AG04449 (cell line): ENCODE measurements around the gene SPANXA1.
"Not testable (repeated sequence)": the region's sequence is repeated elsewhere in the genome, so short reads cannot be mapped to it uniquely, and the experiment has no call there.

ENCODE experiments used
- CTCF ChIA-PET: fragments of 350-600 bp; formaldehyde crosslinking; extraction: SDS; loops from one replicate; lab custom pipeline; 2021; ENCODE audit warnings: antibody characterized with exemption; lab: Yijun Ruan, JAX
- POLR2A ChIA-PET: fragments of 400-600, 350-600 bp; formaldehyde crosslinking; extraction: SDS; loops from one replicate; lab custom pipeline; 2020; ENCODE audit warnings: antibody characterized with exemption, inconsistent platforms; lab: Yijun Ruan, JAX
- DNase-seq: peaks from one replicate; pipeline ENCODE4 v3.0.0-alpha.2; 2010; ENCODE audit warnings: low read depth, low spot score
- H3K4me3 ChIP-seq: 2 replicates; pipeline ENCODE4 v1.5.1; 2011; ENCODE audit warnings: low read depth, mild to moderate bottlenecking, control low read depth, low read length
- CTCF ChIP-seq: IDR thresholded peaks from one replicate; pipeline ENCODE4 v1.5.1; 2011; ENCODE audit warnings: mild to moderate bottlenecking, moderate library complexity, low read length, control low read depth, inconsistent platforms; ENCODE audit not compliant: insufficient read depth; ENCODE audit errors: missing control alignments

Gene SPANXA1

GRCh38 chrX:141584638-141585037, at the start of gene SPANXA1:
Gene SPANXA1 (minus strand): TSS chrX:141584738. CDS start chrX:141584678, 60 bp downstream.
- CTCF ChIA-PET, POLR2A ChIA-PET, DNase-seq, H3K4me3 ChIP-seq: not testable (repeated sequence)

GRCh38 chrX:141632124-141632523, 47.6 kb upstream of the SPANXA1 start:
- TF ChIP-seq CTCF, result no peak
- H3K4me3 ChIP-seq, result no peak overlapping the region
- ChIA-PET POLR2A (no interaction called here), CTCF (no interaction called here)
- DNase-seq, result no peak

GRCh38 chrX:141619336-141619735, 34.8 kb upstream of the SPANXA1 start:
- POLR2A ChIA-PET, result no interaction called here
- CTCF ChIA-PET, result no interaction called here
- peak; percentile 51 for DNase-seq
- TF ChIP-seq CTCF, result no peak
- no peak overlapping the region for H3K4me3 ChIP-seq

GRCh38 chrX:141609111-141609510, 24.6 kb upstream of the SPANXA1 start:
- POLR2A ChIA-PET, result no interaction called here
- TF ChIP-seq CTCF, result no peak
- CTCF ChIA-PET, result no interaction called here
- no peak for DNase-seq
- no peak overlapping the region for H3K4me3 ChIP-seq

- POLR2A ChIA-PET, H3K4me3 ChIP-seq, DNase-seq, CTCF ChIA-PET: not testable (repeated sequence)
Observed at GRCh38 chrX:141589408-141589807, 4.9 kb upstream of the SPANXA1 start, which contains the start of gene SPANXA2. Gene SPANXA2 (plus strand): TSS chrX:141589708. CDS start chrX:141589768, 60 bp downstream.

GRCh38 chrX:141542551-141542950, 42.0 kb downstream of the SPANXA1 start:
- H3K4me3 ChIP-seq, POLR2A ChIA-PET, DNase-seq, CTCF ChIA-PET: not testable (repeated sequence)
